A549 (cell line): ENCODE results near the gene LRFN2.

Experiments
- CEBPB ChIP-seq, 2 experiments: fragments of >200 bp in 1 of 2; sonication (Bioruptor Twin) in 1 of 2; formaldehyde crosslinking in 1 of 2; IDR thresholded peaks; 2 replicates each; pipeline ENCODE4 v1.6.1; 2012 to 2016
- MAZ ChIP-seq: fragments of 150-350 bp; IDR thresholded peaks from 2 replicates; pipeline ENCODE4 v1.6.1; 2014; ENCODE audit warnings: antibody characterized with exemption, low read depth, low read length, borderline replicate concordance
- NFE2L2 ChIP-seq: fragments of 150-350 bp; conservative IDR thresholded peaks from 2 replicates; pipeline ENCODE4 v1.6.1; 2014; ENCODE audit warnings: low read length
- RAD21 ChIP-seq, 2 experiments: fragments of >200 bp in 1 of 2; sonication (Bioruptor Twin) in 1 of 2; formaldehyde crosslinking in 1 of 2; IDR thresholded peaks in 1 of 2; conservative IDR thresholded peaks in 1 of 2; 2 replicates in 1 of 2; 3 replicates in 1 of 2; pipeline ENCODE4 v1.6.1; 2012 to 2018; ENCODE audit warnings: inconsistent platforms in 1 of 2
- SMC3 ChIP-seq: fragments of >200 bp; sonication (Bioruptor Twin); formaldehyde crosslinking; IDR thresholded peaks from 3 replicates; pipeline ENCODE4 v1.6.1; 2018; ENCODE audit warnings: inconsistent platforms
- TF ChIP-seq, protein P1 (sequence below): fragments of >200 bp; sonication (Bioruptor Twin); formaldehyde crosslinking; IDR thresholded peaks from 3 replicates; pipeline ENCODE4 v1.5.1; 2016

DNA sequence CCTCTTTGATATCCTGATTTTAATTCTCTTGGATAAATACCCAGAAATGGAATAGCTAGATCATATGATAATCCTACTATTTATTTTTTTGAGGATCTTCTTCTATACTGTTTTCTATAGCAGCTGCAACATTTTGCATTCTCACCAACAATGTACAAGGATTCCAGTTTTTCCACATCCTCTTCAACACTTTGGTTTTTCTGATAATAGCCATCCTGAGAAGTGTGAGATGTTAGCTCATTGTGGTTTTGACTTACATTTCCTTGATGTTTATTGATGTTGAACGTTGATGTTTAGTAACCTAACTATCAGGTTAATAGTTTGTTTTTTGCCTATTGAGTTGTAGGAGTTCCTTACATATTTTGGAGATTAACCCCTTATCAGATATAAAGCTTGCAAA lies 217.3 kb downstream of the LRFN2 start:
- TF ChIP-seq SMC3 (no peak), NFE2L2 (no peak), MAZ (no peak), CEBPB (IDR thresholded peaks at IDR 0.05) (no peak), RAD21 (conservative IDR thresholded peaks at IDR 0.05 in 1 of 2, IDR thresholded peaks at IDR 0.05 in 1 of 2) (no peak)
- TF ChIP-seq, protein P1, sequence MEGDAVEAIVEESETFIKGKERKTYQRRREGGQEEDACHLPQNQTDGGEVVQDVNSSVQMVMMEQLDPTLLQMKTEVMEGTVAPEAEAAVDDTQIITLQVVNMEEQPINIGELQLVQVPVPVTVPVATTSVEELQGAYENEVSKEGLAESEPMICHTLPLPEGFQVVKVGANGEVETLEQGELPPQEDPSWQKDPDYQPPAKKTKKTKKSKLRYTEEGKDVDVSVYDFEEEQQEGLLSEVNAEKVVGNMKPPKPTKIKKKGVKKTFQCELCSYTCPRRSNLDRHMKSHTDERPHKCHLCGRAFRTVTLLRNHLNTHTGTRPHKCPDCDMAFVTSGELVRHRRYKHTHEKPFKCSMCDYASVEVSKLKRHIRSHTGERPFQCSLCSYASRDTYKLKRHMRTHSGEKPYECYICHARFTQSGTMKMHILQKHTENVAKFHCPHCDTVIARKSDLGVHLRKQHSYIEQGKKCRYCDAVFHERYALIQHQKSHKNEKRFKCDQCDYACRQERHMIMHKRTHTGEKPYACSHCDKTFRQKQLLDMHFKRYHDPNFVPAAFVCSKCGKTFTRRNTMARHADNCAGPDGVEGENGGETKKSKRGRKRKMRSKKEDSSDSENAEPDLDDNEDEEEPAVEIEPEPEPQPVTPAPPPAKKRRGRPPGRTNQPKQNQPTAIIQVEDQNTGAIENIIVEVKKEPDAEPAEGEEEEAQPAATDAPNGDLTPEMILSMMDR: no peak
